Measurements from ENCODE around the gene SLC6A13. TPM values are rescaled to one million over a fixed set of nuclear protein-coding genes. Genes with fewer than 3 reads are reported as not detected.

Gene SLC6A13
- total RNA-seq, 1 experiment from 2014 or later: not detected

GRCh38 chr12:227923-228845 lies 34.5 kb downstream of the SLC6A13 start:
- no peak overlapping the region for H3K9ac ChIP-seq (ENCODE audit: extremely low read depth, insufficient read length, low read length)
- no peaks in the 10 kb centered on the region for H3K79me2 ChIP-seq (ENCODE audit: insufficient read depth, low read length)
- H2BK5ac ChIP-seq (ENCODE audit: insufficient read length, low read length): no peak overlapping the region
- H3K4ac ChIP-seq (ENCODE audit: low read depth, low read length): no peak overlapping the region
- no peaks in the 10 kb centered on the region for H4K20me1 ChIP-seq (ENCODE audit: control insufficient read depth, insufficient read depth, insufficient read length)
- H2AK5ac ChIP-seq (ENCODE audit: insufficient read length, low read length): no peak overlapping the region
- no peak overlapping the region for H2BK12ac ChIP-seq (ENCODE audit: insufficient read length, low read depth, low read length)
- no peak overlapping the region for H3K14ac ChIP-seq (ENCODE audit: insufficient read depth, low read length)
- H4K5ac ChIP-seq (ENCODE audit: insufficient read length, low read depth, low read length): no peak overlapping the region
- H2BK15ac ChIP-seq (ENCODE audit: low read depth, low read length): no peak overlapping the region
- H3K27ac ChIP-seq (ENCODE audit: insufficient read length, low read depth, low read length): no peak overlapping the region
- peak; percentile 20 for DNase-seq
- no peak overlapping the region for H3K27ac Mint-ChIP-seq
- no peaks in the 10 kb centered on the region for H3K4me1 ChIP-seq (ENCODE audit: insufficient read depth, low read length)
- H3K36me3 Mint-ChIP-seq (ENCODE audit: insufficient read depth in 1 of 3, low read depth in 3 of 3): no peaks in the 10 kb centered on the region
- no peak overlapping the region for H4K91ac ChIP-seq (ENCODE audit: insufficient read length, low read depth, low read length)
- no peak overlapping the region for H2BK20ac ChIP-seq (ENCODE audit: low read depth, low read length, poor library complexity, severe bottlenecking)
- H4K8ac ChIP-seq (replicated peaks; ENCODE audit: insufficient read length, low read depth, low read length): no peak overlapping the region
- H3K27me3 Mint-ChIP-seq (ENCODE audit: low read depth): peaks cover 10% of the 10 kb centered on the region
- H3K23me2 ChIP-seq (ENCODE audit: insufficient read length, low read depth, low read length, poor library complexity, severe bottlenecking): peaks cover 2% of the 10 kb centered on the region
- H3K23ac ChIP-seq (ENCODE audit: insufficient read length, low read depth, low read length): no peak overlapping the region
- no peak overlapping the region for H3K56ac ChIP-seq (ENCODE audit: insufficient read length, low read depth, low read length)
- no peak for TF ChIP-seq CTCF (conservative IDR thresholded peaks at IDR 0.05)
- H3K4me3 Mint-ChIP-seq: no peak overlapping the region
- H3K27me3 ChIP-seq (ENCODE audit: insufficient read depth, low read length): no peaks in the 10 kb centered on the region
- H3K18ac ChIP-seq (ENCODE audit: insufficient read length, low read depth, low read length): no peak overlapping the region
- no peaks in the 10 kb centered on the region for H3K79me1 ChIP-seq (ENCODE audit: insufficient read depth, low read depth, low read length, poor library complexity, severe bottlenecking)
- H3K9me3 Mint-ChIP-seq: no peaks in the 10 kb centered on the region
- no peak overlapping the region for H2BK120ac ChIP-seq (ENCODE audit: low read depth, low read length, poor library complexity, severe bottlenecking)
- no peak overlapping the region for H3K4me2 ChIP-seq (ENCODE audit: insufficient read depth, insufficient read length, low read length)
- H3K9me3 ChIP-seq (ENCODE audit: control insufficient read depth, low read depth, low read length): no peaks in the 10 kb centered on the region
- no peak overlapping the region for H2AFZ ChIP-seq (ENCODE audit: low read length)
- peaks cover 10 to 28% of the 10 kb centered on the region in 2 experiments for H3K4me1 Mint-ChIP-seq
- H3T11ph ChIP-seq (ENCODE audit: low read length): no peak overlapping the region
- no CpG with 5 or more reads among the region's 18 CpGs for WGBS (ENCODE audit: extremely low coverage, insufficient read length, low lambda C conversion rate)

Measured in H9 (cell line).